ENCODE results near the gene C1orf210.

C1orf210 gene

DNA sequence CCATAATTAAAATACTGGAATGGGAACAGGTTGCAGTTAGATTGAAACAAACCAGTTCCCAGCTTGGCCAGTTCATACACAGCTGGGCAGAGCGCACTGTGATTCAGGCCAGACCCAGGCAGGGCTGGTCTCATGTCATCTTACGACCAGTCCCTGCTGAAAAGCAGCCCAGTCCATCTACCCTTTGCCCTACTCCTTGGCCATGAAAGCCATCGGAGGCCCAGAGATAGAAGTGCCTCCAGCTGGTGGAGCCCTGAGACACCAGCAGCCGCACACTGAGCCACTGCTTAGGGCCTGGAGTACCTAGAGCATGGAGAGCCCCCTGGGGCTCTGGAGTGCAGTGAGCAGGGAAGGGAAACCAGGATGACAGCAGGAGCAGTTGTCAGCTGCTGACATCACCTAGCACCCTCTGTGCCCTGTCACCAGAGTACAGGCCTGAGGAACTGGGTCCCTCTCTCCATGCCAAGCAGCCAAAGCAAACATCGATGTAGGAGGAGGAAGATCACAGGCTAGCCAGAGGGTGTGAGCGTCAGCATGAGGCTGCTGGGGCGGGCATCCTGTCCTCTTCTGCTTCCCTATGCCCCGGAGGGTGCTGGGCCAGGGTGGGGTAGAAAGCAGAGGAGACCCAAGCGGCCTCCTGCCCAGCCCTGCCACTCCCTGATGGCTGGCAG lies 49.8 kb downstream of the C1orf210 start:
- no peak for TF ChIP-seq CTCF (IDR thresholded peaks at IDR 0.05; ENCODE audit: low read depth, low read length)
- H3K4me3 ChIP-seq (ENCODE audit: low read depth, low read length), result no peak overlapping the region

GRCh38 chr1:43235040-43235439 lies 50.3 kb downstream of the C1orf210 start:
- H3K4me3 ChIP-seq (ENCODE audit: low read depth, low read length), result no peak overlapping the region
- TF ChIP-seq CTCF (IDR thresholded peaks at IDR 0.05; ENCODE audit: low read depth, low read length), result no peak

- no peak overlapping the region for H3K4me3 ChIP-seq (ENCODE audit: low read depth, low read length)
- no peak for TF ChIP-seq CTCF (IDR thresholded peaks at IDR 0.05; ENCODE audit: low read depth, low read length)
Measured at GRCh38 chr1:43234267-43234666, 51.1 kb downstream of the C1orf210 start.

GRCh38 chr1:43233631-43234030 lies 51.8 kb downstream of the C1orf210 start:
- TF ChIP-seq CTCF (IDR thresholded peaks at IDR 0.05; ENCODE audit: low read depth, low read length), result no peak
- H3K4me3 ChIP-seq (ENCODE audit: low read depth, low read length), result no peak overlapping the region

DNA sequence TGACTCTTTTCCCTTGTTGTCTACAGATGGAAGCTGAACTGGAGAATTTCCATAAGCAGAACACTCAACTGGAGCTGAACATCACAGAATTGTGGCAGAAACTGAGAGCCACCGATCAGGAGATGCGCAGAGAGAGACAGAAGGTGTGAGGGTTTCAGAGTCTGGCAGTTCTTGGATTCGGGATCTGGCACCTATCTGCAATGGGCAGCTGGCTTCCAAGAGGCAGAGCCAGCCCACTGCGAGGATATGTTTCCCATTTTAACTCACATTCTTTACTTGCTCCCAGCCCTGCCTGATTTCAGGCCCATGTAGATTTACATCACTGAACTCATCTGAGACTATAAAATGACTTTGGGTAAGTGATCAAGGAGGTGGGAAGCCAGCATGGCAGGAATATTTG lies 52.9 kb downstream of the C1orf210 start:
- H3K4me3 ChIP-seq (ENCODE audit: low read depth, low read length), result no peak overlapping the region
- TF ChIP-seq CTCF (IDR thresholded peaks at IDR 0.05; ENCODE audit: low read depth, low read length), result no peak

GRCh38 chr1:43232074-43232473 lies 53.3 kb downstream of the C1orf210 start:
- no peak overlapping the region for H3K4me3 ChIP-seq (ENCODE audit: low read depth, low read length)
- no peak for TF ChIP-seq CTCF (IDR thresholded peaks at IDR 0.05; ENCODE audit: low read depth, low read length)
